Naive thymus-derived CD4-positive, alpha-beta T cell (primary cell): ENCODE results near the gene ZMYM5. TPM values are rescaled to one million over a fixed set of nuclear protein-coding genes. Genes with fewer than 3 reads are reported as not detected.
A peak's percentile ranks its signal among the peaks of the same experiment; 100 is the strongest.
"Not testable (repeated sequence)": the region's sequence is repeated elsewhere in the genome, so short reads cannot be mapped to it uniquely, and the experiment has no call there.

Experiments used
- ATAC-seq: fragments of 150-1000 bp; cut with Tn5 transposase; 2 replicates; pipeline ENCODE4 v1.10.0; 2021; ENCODE audit warnings: mild to moderate bottlenecking, moderate library complexity
- CTCF ChIA-PET: fragments of 350-600 bp; sonication (Branson Sonifier 250); formaldehyde crosslinking; loops from one replicate; lab custom pipeline; 2021; ENCODE audit warnings: antibody characterized with exemption; lab: Charles Lee
- POLR2A ChIA-PET: fragments of 350-600 bp; sonication (Branson Sonifier 250); formaldehyde crosslinking; loops from one replicate; lab custom pipeline; 2021; ENCODE audit warnings: antibody characterized with exemption, inconsistent platforms; lab: Charles Lee
- DNase-seq, 9 donors: peaks; one replicate each; pipeline versions ENCODE4 v3.0.0 to v3.0.0-alpha.2; 2020 to 2022; ENCODE audit warnings: mixed read lengths in 1 of 9
- H3K27ac ChIP-seq: one replicate; pipeline ENCODE4 v1.7.0; 2013; ENCODE audit warnings: mild to moderate bottlenecking, low read depth, low read length, moderate library complexity
- H3K27me3 ChIP-seq, 2 donors: one replicate each; pipeline ENCODE4 v1.7.0; 2013; ENCODE audit warnings: low read length in 2 of 2, mild to moderate bottlenecking in 2 of 2, moderate library complexity in 2 of 2; ENCODE audit not compliant: control insufficient read depth in 2 of 2, insufficient read depth in 2 of 2
- H3K36me3 ChIP-seq, 3 experiments: 1 replicate in 2 of 3; 2 replicates in 1 of 3; pipeline ENCODE4 v1.7.0; 2013; ENCODE audit warnings: low read length in 3 of 3, mild to moderate bottlenecking in 3 of 3, moderate library complexity in 1 of 3; ENCODE audit not compliant: insufficient read depth in 3 of 3, control insufficient read depth in 2 of 3
- H3K4me1 ChIP-seq, 2 donors: one replicate each; pipeline ENCODE4 v1.7.0; 2013; ENCODE audit warnings: low read length in 2 of 2, mild to moderate bottlenecking in 2 of 2, moderate library complexity in 1 of 2; ENCODE audit not compliant: control insufficient read depth in 2 of 2, insufficient read depth in 2 of 2
- H3K4me3 ChIP-seq: 2 replicates; pipeline ENCODE4 v1.7.0; 2013; ENCODE audit warnings: mild to moderate bottlenecking, low read length
- H3K9me3 ChIP-seq, 3 experiments: 1 replicate in 2 of 3; 2 replicates in 1 of 3; pipeline ENCODE4 v1.7.0; 2013; ENCODE audit warnings: low read length in 3 of 3; ENCODE audit not compliant: control insufficient read depth in 2 of 3
- H3K27ac Mint-ChIP-seq, 9 donors: one replicate each; pipeline ENCODE4 v1.8.0; 2020 to 2022; ENCODE audit warnings: mixed read lengths in 9 of 9, mild to moderate bottlenecking in 8 of 9, moderate library complexity in 5 of 9, inconsistent platforms in 2 of 9
- H3K27me3 Mint-ChIP-seq, 5 donors: one replicate each; pipeline ENCODE4 v1.8.0; 2021 to 2022; ENCODE audit warnings: mixed read lengths in 5 of 5, mild to moderate bottlenecking in 1 of 5
- H3K36me3 Mint-ChIP-seq, 5 donors: one replicate each; pipeline ENCODE4 v1.8.0; 2020 to 2022; ENCODE audit warnings: mixed read lengths in 5 of 5, mild to moderate bottlenecking in 3 of 5, inconsistent platforms in 1 of 5
- H3K4me1 Mint-ChIP-seq, 7 donors: one replicate each; pipeline ENCODE4 v1.8.0; 2020 to 2022; ENCODE audit warnings: mixed read lengths in 7 of 7, mild to moderate bottlenecking in 3 of 7, inconsistent platforms in 1 of 7
- H3K4me3 Mint-ChIP-seq, 10 donors: one replicate each; pipeline ENCODE4 v1.8.0; 2020 to 2022; ENCODE audit warnings: mild to moderate bottlenecking in 10 of 10, mixed read lengths in 10 of 10, moderate library complexity in 6 of 10, inconsistent platforms in 2 of 10
- H3K9me3 Mint-ChIP-seq, 11 donors: one replicate each; pipeline ENCODE4 v1.8.0; 2020 to 2022; ENCODE audit warnings: mixed read lengths in 11 of 11, mild to moderate bottlenecking in 4 of 11, inconsistent platforms in 1 of 11, moderate library complexity in 1 of 11
- intact Hi-C, 2 donors: fragments of 100-400 bp; cut with micrococcal nuclease; formaldehyde crosslinking; loops; one replicate each; pipeline ENCODE4 v1.15.1; 2023
- polyA plus RNA-seq, 2 donors: library from polyadenylated mRNA; unstranded; fragments of 300-500 nt; fragmentation: Illumina TruSeq; gene quantifications; one replicate each; pipeline ENCODE4 v1.2.3, GENCODE V29; 2021
- total RNA-seq, 6 experiments: library from RNA in 5 of 6; stranded (reverse) in 5 of 6; gene quantifications; 1 replicate in 5 of 6; 2 replicates in 1 of 6; pipeline ENCODE4 v1.2.3 and lab custom pipeline; 2021 to 2026

Gene ZMYM5
- total RNA-seq (10 to 100 TPM; 17.5 to 25.6 (median 24.7) TPM), polyA plus RNA-seq (10 to 100 TPM; 21.1 to 29.9 TPM), total RNA-seq (lab: John Stamatoyannopoulos, UW) (31.1 reads per million, percentile 60 among the genes with 10 or more reads in this experiment)

DNA sequence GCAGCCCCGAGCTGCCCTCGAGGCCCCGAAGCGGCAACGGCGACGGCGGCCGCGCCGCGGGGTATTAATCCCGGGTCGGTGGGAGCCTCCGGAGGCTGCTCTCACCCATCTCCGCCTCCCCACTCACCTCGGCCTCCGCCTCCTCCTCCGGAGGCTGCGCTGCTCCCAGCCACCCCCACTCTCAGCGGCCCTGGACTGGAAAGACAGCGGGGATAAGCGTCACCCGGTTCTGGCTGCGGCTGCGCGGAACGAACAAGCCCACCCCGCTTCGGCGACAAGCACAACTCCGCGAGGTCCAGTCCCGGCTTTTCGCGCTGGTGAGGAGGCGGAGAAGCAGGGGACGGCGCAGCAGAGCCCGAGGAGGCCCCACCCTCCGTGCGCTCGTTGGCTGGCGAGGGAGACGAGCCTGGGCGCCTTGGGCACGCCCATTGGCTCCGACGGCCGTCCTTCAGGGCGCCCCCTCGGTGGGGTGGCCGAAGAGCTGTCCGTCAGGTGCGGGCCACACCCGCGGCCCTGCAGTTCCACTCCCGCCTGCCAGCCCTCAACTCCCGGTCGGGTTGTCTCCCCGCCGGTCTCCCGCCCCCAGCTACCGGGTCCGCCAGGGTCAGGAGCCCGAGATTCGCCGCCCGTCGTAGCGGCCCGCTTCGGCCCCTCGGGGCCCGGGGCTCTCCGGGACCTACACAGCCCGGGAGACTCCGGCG, at the start of gene ZMYM5:
TSS of gene ZMYM5 (minus strand) at position 327 of the 701 bp plus-strand sequence. CDS start 11,469 bp downstream, outside the sequence.
- Histone ChIP-seq H3K27me3 (no peaks in the 10 kb centered on the region), H3K9me3 (no peaks in the 10 kb centered on the region), H3K4me1 (peaks cover 22 to 23% of the 10 kb centered on the region in 2 donors), H3K27ac (peak within 1 kb of the TSS; percentile 84), H3K36me3 (peaks cover 0 to 10% (median 0%) of the 10 kb centered on the region in 3 experiments), H3K4me3 (peak within 1 kb of the TSS; percentile 80)
- Mint-ChIP-seq H3K36me3 (peaks cover 0 to 22% (median 7%) of the 10 kb centered on the region in 5 donors), H3K4me1 (peaks cover 12 to 43% (median 37%) of the 10 kb centered on the region in 7 donors), H3K4me3 (peak within 1 kb of the TSS; percentile 85 to 98 (median 97)), H3K27me3 (no peaks in the 10 kb centered on the region), H3K9me3 (peaks cover 0 to 3% (median 0%) of the 10 kb centered on the region in 11 donors), H3K27ac (peak within 1 kb of the TSS; percentile 90 to 98 (median 97))
- ChIA-PET POLR2A (interaction anchor here (0.5 to 5.6 kb wide), 17 partner anchors 11 to 1740 kb away, joined by 3 to 48 read pairs (median 3); partner anchors contain the start of genes MICU2, MPHOSPH8, PSPC1 and ZMYM2), CTCF (interaction anchor here (0.7 to 1.0 kb wide), 3 partner anchors 22 to 230 kb away, joined by 3 read pairs; no protein-coding TSS in a partner anchor)
- ATAC-seq, result peak; percentile 89
- intact Hi-C loops, result loop anchor here (1.0 to 10.0 kb wide), 17 partner anchors 17 to 1739 kb away; partner anchors contain the start of genes IFT88 (in 2 of the 2), MICU2 (in 2 of the 2), MPHOSPH8 (in 2 of the 2) and PSPC1 (in 2 of the 2)
- DNase-seq, result peak; percentile 87 to 96 (median 90)

GRCh38 chr13:19910336-19911072, 47.1 kb upstream of the ZMYM5 start:
- ATAC-seq (no peak), DNase-seq (no peak)
- Histone ChIP-seq H3K4me1 (no peaks in the 10 kb centered on the region), H3K27ac (no peak overlapping the region), H3K4me3 (no peak overlapping the region), H3K36me3 (no peaks in the 10 kb centered on the region), H3K27me3 (no peaks in the 10 kb centered on the region), H3K9me3 (no peaks in the 10 kb centered on the region)
- H3K4me3 Mint-ChIP-seq, result no peak overlapping the region
- H3K9me3 Mint-ChIP-seq, result no peaks in the 10 kb centered on the region
- H3K4me1 Mint-ChIP-seq, result no peaks in the 10 kb centered on the region
- H3K27ac Mint-ChIP-seq, result no peak overlapping the region
- no peaks in the 10 kb centered on the region for H3K36me3 Mint-ChIP-seq
- intact Hi-C loops, result no loop called here
- ChIA-PET CTCF (interaction anchor here (0.7 kb wide), 1 partner anchor 22 kb away, joined by 6 read pairs; no protein-coding TSS in a partner anchor), POLR2A (no interaction called here)
- no peaks in the 10 kb centered on the region for H3K27me3 Mint-ChIP-seq

GRCh38 chr13:19908350-19908986, 45.0 kb upstream of the ZMYM5 start:
- Histone ChIP-seq H3K27ac (no peak overlapping the region), H3K36me3 (no peaks in the 10 kb centered on the region), H3K27me3 (no peaks in the 10 kb centered on the region), H3K9me3 (no peaks in the 10 kb centered on the region), H3K4me1 (no peaks in the 10 kb centered on the region), H3K4me3 (no peak overlapping the region)
- no peaks in the 10 kb centered on the region for H3K9me3 Mint-ChIP-seq
- ChIA-PET CTCF (no interaction called here), POLR2A (no interaction called here)
- DNase-seq (no peak), ATAC-seq (no peak)
- H3K4me3 Mint-ChIP-seq, result no peak overlapping the region
- intact Hi-C loops, result no loop called here
- peaks cover 0 to 2% (median 0%) of the 10 kb centered on the region in 5 donors for H3K27me3 Mint-ChIP-seq
- no peak overlapping the region for H3K27ac Mint-ChIP-seq
- H3K4me1 Mint-ChIP-seq, result no peaks in the 10 kb centered on the region
- H3K36me3 Mint-ChIP-seq, result no peaks in the 10 kb centered on the region

DNA sequence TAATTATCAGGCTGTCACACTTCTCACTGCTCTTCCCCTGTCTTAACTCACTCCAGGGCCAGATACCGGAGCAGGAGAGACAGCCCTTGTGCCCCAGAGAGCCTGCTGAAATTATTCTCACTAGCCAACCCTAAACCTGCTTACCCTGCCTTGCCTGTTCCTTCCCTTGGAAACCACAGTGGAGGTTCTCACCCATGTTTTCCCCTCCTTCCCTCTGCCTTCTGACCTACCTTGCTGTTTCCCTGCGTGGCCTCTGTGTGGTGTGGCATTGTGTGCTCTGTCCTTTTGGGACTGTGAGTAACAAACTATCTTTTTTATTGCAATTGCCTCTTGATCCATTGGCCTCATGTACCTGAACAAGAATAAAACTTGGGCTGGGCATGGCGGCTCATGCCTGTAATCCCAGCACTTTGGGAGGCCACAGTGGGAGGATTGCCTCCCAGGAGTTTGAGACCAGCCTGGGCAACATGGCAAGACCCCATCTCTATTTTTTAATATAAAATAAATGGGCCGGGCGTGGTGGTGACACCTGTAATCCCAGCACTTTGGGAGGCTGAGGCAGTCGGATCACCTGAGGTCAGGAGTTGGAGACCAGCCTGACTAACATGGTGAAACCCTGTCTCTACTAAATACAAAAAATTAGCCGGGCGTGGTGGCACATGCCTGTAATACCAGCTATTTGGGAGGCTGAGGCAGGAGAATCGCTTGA, 42.2 kb upstream of the ZMYM5 start:
- H3K27me3 Mint-ChIP-seq, H3K9me3 Mint-ChIP-seq, H3K4me3 ChIP-seq, CTCF ChIA-PET, H3K27me3 ChIP-seq, POLR2A ChIA-PET, H3K4me1 ChIP-seq, H3K4me1 Mint-ChIP-seq, DNase-seq, H3K9me3 ChIP-seq, H3K27ac Mint-ChIP-seq, H3K4me3 Mint-ChIP-seq, H3K27ac ChIP-seq, intact Hi-C loops, ATAC-seq, H3K36me3 Mint-ChIP-seq, H3K36me3 ChIP-seq: not testable (repeated sequence)

- no peak for ATAC-seq
- POLR2A ChIA-PET, result no interaction called here
Observed at GRCh38 chr13:19890030-19890429, 26.6 kb upstream of the ZMYM5 start.

GRCh38 chr13:19888799-19889198, 25.4 kb upstream of the ZMYM5 start:
- no peak overlapping the region for H3K4me3 Mint-ChIP-seq
- no peak for ATAC-seq
- peak in 5 of 9 donors; percentile 2 to 33 (median 13) for DNase-seq

More at GRCh38 chr13:19890030-19890429, 26.6 kb upstream of the ZMYM5 start:
- Mint-ChIP-seq H3K4me3 (no peak overlapping the region), H3K9me3 (no peaks in the 10 kb centered on the region), H3K27me3 (peaks cover 0 to 3% (median 0%) of the 10 kb centered on the region in 5 donors), H3K27ac (no peak overlapping the region), H3K4me1 (no peaks in the 10 kb centered on the region), H3K36me3 (no peaks in the 10 kb centered on the region)
- no peaks in the 10 kb centered on the region for H3K27me3 ChIP-seq
- intact Hi-C loops, result no loop called here
- no peak overlapping the region for H3K27ac ChIP-seq
- no peaks in the 10 kb centered on the region for H3K36me3 ChIP-seq
- no peak for DNase-seq
- CTCF ChIA-PET, result no interaction called here
- no peaks in the 10 kb centered on the region for H3K9me3 ChIP-seq
- no peak overlapping the region for H3K4me3 ChIP-seq
- no peaks in the 10 kb centered on the region for H3K4me1 ChIP-seq

More at GRCh38 chr13:19888799-19889198, 25.4 kb upstream of the ZMYM5 start:
- Histone ChIP-seq H3K27me3 (no peaks in the 10 kb centered on the region), H3K9me3 (no peaks in the 10 kb centered on the region), H3K27ac (no peak overlapping the region), H3K4me1 (no peaks in the 10 kb centered on the region), H3K4me3 (no peak overlapping the region), H3K36me3 (no peaks in the 10 kb centered on the region)
- H3K27me3 Mint-ChIP-seq, result peaks cover 0 to 3% (median 0%) of the 10 kb centered on the region in 5 donors
- CTCF ChIA-PET, result interaction anchor here (0.6 to 1.2 kb wide), 3 partner anchors 11 to 148 kb away, joined by 3 to 4 read pairs (median 3); no protein-coding TSS in a partner anchor
- intact Hi-C loops, result loop anchor here in 1 of 2 donors (1.0 to 10.0 kb wide), 2 partner anchors 301 to 1244 kb away; no protein-coding TSS in a partner anchor
- H3K9me3 Mint-ChIP-seq, result no peaks in the 10 kb centered on the region
- POLR2A ChIA-PET, result no interaction called here
- no peaks in the 10 kb centered on the region for H3K4me1 Mint-ChIP-seq
- no peak overlapping the region for H3K27ac Mint-ChIP-seq
- peaks cover 0 to 3% (median 0%) of the 10 kb centered on the region in 5 donors for H3K36me3 Mint-ChIP-seq
